Measurements from ENCODE around the gene ZFAND2A.
"Not testable (repeated sequence)": the region's sequence is repeated elsewhere in the genome, so short reads cannot be mapped to it uniquely, and the experiment has no call there.

ZFAND2A gene

DNA sequence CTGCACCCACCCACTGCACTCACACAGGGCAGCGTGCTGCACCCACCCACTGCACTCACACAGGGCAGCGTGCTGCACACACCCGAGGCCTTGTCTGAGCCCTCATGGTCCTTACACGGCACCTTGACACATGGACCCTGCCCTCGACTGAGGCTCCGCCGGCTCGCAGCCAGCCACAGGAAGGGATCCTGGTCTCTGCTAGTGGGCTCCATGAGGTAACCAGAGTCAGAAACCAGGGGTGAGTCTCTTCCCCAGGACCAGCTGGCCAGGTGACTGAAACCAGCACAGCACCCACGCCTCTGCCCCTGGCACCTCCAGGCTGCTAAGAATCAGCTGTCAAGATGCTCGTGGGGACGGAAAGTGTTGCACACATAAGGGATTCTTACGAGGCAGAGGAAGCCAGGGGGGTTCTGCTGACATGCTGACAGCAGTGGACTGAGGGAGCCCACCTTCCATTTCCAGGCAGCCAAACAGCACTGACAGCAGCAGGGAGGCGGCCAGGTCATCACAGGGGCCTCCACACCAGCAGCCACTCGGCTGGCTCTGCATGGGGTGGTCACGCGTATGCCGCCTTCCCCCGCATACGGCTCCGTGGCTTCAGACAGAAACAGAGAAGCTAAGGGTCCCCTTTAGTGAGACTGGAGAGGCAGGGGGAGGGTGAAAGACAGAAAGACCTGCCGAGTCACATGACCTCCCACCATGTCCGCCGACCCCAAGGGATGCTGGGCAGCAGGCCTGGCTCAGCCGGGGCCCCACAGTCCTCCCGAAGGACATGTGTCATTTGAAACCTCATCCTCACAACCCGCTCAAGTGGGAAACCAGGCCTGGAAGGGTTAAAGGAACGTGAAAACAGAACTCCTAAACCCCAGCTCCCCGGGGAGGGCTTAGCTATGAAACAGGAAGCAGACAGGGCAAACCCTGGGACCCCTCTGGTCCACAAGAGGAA, 37.8 kb downstream of the ZFAND2A start:
- no peak for DNase-seq

DNA sequence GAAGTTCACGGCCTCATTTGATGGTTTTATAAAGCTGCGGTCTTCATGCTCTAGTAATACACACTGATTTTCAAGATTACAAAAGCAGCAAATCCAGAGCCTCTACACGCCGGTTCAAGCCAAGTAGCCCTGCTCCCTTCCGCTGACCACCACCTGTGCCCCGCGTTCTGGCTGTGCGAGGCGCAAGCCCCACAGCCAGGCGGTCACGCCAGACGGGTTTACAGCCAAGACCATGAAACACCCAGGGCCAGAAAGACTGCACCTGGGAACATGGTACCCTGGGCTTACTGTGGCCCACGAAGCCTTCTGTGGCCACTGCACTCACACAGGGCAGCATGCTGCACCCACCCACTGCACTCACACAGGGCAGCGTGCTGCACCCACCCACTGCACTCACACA, 38.5 kb downstream of the ZFAND2A start:
- DNase-seq, result no peak

DNA sequence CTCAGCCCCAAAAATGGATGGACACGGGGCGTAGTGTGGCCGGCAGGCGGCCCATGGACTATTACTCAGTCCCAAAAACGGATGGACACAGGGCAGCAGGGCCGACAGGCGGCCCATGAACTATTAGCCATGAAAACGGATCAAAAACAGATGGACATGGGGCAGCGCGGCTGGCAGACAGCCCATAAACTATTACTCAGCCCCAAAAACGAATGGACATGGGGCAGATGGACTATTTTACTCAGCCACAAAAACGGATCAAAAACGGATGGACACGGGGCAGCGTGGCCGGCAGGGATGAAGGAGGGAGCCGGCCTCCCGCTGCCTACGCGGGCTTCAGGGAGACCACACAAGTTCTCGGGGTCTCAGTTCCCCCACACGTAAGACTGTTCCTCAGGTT, 39.2 kb downstream of the ZFAND2A start:
- no peak for DNase-seq

DNA sequence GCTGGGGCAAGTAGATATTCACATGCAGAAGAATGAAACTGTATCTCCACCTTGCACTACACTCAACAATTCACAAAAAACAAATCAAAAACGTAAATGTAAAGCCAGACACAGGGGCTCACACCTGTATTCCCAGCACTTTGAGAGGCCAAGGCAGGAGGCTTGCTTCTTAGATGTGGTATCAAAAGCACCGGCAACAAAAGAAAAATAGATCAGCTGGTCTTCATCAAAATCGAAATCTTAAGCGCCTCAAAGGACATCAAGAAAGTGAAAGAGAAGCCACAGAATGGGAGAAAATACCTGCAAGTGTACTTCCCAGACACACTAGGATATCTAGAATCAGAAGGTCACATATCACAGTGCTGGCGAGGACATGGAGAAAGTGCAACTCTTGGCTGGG, 40.8 kb downstream of the ZFAND2A start:
- no peak for DNase-seq

DNA sequence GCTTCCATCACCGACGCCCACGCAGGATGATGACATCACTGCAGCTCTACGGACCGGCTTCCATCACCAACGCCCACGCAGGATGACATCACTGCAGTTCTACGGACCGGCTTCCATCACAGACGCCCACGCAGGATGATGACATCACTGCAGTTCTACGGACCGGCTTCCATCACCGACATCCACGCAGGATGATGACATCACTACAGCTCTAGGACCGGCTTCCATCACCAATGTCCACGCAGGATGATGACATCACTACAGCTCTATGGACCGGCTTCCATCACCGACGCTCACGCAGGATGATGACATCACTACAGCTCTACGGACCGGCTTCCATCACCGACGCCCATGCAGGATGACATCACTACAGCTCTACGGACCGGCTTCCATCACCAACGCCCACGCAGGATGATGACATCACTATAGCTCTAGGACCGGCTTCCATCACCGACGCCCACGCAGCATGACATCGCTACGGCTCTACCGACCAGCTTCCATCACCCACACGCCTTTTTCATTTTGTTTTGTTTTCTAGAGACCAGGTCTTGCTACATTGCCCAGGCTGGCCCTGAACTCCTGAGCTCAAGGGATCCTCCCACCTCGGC, 42.6 kb downstream of the ZFAND2A start:
- DNase-seq, result no peak

DNA sequence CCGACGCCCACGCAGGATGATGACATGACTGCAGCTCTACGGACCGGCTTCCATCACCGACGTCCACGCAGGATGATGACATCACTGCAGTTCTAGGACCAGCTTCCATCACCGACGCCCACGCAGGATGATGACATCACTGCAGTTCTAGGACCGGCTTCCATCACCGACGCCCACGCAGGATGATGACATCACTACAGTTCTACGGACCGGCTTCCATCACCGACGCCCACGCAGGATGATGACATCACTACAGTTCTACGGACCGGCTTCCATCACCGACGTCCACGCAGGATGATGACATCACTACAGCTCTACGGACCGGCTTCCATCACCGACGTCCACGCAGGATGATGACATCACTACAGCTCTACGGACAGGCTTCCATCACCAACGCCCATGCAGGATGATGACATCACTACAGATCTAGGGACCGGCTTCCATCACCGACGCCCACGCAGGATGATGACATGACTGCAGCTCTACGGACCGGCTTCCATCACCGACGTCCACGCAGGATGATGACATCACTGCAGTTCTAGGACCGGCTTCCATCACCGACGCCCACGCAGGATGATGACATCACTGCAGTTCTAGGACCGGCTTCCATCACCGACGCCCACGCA, 43.5 kb downstream of the ZFAND2A start:
- not testable (repeated sequence) for DNase-seq

DNA sequence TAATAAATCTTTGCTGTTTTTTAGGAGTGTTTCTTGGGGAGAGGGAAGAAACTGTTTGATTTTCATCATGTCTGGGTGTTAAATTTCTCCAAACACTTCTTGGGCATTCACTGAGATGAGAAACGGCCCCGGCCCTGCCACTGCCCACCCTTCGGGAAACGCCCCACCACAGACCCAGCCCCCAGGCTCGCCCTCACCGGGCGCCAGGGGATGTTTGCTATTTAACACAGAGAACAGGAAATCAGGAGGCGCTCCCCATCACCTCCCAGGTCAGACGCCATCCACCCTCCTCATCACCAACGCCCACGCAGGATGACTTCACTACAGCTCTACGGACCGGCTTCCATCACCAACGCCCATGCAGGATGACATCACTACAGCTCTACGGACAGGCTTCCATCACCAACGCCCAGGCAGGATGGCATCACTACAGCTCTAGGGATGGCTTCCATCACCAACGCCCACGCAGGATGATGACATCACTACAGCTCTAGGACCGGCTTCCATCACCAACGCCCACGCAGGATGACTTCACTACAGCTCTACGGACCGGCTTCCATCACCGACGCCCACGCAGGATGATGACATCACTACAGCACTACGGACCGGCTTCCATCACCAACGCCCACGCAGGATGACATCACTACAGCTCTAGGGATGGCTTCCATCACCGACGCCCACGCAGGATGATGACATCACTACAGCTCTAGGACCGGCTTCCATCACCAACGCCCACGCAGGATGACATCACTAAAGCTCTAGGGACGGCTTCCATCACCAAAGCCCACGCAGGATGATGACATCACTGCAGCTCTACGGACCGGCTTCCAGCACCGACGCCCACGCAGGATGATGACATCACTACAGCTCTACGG, 44.6 kb downstream of the ZFAND2A start:
- not testable (repeated sequence) for DNase-seq

DNA sequence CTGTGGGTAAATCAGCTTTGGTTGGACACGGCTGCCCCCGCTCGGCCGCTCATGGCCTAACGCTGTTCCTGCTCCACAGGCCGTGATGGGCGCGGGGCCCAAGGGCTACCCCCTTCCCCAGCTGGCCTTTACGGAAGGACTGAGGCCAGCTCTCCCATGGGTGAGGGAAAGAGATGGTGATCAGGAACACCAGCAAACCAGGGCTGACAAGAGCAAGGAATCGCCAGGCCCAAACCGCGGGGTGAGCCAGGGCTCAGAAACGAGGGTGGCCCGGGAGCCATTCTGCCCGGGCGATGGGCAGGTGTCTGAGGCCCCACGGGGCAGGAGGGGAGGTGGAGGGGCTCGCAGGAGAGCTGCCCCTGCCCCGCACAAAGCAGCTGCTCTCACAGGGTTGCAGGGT, 45.5 kb downstream of the ZFAND2A start:
- no peak for DNase-seq

DNA sequence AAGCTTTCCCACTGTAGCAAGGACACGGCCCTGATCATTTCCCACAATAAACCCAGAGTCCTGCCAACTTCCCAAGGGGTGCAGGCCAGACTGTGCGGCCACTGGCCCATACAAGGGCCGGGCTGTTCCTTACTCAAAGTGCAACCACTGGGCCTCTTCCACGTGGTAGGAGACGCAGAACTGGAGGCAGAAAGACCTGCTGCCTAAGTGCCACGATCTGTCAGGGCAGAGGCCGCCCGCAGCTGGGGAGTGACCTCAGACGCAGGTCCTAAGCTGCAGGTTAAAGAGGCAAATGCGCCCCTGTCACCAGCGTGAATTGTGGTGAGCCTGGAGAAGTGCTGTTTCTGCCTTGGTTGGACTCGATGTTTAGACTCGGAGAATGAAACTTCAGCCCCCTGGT, 45.9 kb downstream of the ZFAND2A start:
- DNase-seq, result no peak

DNA sequence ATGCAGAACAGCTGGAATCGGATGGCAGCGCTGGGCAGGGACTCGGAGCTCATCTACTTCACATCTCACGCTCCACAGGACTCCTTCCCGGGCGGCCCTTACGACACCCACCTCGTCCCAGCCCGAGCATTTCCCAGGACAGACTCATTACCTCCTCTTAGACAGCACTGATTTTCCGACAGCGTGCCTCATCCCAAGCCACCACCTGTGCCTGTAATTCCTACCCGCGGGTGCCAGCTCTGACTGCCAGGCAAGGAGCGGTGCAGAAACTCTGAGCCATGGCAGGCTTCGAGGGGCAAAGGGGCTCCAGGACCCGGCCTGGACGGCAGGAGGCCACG, 46.5 kb downstream of the ZFAND2A start:
- DNase-seq, result no peak

DNA sequence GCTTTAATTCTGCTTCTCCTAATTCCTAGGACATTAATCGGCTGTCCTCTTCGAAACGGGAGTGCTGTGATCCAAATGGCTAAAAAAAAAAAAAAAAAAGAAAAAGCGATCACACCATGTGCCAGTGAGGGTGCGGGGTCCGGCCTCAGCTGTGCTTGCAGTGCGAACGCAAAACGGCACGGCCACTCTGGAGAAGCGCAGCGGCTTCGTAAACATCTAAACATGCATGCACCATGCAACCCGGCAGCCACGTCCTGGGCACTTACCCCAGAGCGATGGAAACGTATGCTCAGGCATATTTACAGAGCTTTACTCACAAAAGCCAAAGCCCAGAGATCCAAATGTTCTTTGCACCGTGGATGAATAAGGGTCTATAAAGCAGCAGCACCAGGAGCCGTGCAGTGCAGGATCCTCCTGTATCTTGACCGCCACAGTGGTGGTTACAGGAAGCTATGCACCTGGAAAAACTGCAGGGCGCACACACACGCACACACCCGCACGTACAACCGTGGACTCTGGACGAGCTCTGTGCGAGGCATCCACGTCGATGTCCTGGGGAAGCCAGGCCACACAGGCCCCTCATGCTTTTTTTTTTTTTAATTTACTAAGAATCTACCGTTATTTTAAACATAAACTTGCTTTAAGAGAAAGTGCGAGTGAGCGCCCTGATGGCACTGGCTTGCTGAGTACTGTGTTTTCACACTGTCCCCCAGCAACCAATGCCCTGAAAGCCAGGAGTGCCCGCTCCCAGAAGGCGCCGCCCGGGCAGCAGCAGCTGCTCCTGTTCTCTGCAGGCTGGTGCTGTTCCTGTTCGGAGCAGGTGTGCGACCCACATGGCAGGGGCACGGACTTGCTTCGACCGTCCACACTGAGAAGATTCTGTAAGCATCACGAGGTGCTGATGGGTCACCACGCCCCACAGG, 47.1 kb downstream of the ZFAND2A start:
- DNase-seq, result no peak

DNA sequence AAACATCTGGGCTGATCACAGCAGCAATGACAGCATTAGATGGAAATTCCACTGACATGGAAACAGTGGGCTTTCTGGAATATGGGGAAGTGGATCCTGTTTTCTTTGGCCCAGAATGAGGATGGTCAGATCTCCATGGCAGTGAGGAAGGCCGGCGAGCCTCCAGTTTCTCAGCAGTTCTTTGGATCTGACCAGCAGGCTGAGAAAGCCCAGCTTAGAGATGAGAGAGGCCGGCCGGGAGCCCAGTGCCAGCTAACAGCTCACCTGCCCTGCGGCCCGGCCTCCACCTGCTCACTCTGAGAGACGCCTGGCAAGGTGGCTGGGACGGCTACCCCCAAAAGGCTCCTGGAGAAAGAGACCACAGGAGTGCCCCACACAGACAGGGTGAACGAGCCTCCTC, 47.9 kb downstream of the ZFAND2A start:
- DNase-seq, result no peak

DNA sequence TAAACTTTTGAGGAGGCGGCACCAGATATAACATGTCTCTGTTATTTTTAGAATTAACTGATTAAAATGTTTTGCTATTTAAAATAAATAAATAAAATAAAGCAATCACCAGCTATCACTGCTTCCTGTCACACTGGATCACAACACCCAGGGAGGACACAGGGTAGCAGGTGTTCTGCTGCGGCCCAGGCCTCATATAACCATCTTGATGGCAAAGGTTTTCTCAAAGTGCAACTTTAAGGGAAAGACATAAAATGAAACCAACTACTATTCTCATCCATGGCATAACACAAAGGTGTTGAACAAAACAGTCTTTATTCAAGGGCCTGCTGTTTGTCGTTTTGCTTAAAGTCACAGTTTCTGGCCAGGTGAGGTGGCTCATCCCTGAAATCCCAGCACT, 48.8 kb downstream of the ZFAND2A start:
- DNase-seq, result no peak

DNA sequence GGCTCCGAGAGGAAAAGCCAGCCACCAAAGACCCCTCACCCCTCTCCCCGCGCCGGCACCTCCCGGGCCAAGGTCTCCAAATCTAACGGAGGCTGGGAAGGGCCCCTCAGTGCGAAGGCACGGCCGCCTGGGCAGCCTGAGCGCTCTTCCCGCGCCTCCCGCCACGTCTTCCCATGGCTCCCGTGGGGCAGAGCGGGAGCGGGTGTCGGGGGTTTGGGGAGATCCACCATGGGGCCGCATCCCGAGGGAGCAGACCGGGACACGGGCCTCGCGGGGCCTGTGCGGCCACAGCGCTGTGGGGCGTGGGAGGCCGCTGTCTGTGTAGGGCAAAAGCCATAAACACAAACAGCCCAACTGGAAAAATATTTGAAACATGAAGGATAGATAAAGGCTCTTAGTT, 49.6 kb downstream of the ZFAND2A start:
- DNase-seq, result no peak

DNA sequence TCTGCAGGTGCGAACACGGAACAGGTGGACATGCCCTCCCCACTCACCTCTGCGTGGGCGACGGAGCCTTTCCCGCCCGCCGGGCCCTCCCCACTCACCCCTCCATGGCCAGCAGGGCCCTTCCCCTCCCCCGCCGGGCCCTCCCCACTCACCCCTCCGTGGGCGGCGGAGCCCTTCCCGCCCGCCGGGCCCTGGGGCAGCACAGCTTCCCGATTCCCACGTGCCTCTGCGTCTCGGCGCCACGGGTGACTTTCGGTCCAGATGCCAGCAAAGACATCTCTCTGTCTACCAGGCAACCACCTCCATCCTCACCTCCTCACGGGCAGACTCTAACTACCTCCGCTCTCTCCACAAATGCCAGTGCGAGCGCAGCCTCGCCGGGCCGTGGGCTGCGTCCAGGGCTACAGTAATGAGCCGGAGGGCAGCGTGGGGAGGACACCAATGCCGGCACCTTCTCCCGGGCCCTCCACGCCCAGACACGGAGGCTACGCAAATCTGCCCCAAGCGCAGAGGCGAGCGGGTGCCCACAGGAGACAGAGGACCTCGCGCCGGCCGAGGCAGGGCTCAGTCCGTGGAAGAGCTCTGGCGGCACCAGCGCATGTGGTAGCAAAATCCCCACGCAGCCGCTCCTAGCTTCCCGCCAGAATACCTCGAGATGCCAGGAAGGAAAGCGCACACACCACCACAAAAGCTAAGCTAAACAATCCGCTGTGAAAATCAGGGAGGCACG, 50.2 kb downstream of the ZFAND2A start:
- no peak for DNase-seq

DNA sequence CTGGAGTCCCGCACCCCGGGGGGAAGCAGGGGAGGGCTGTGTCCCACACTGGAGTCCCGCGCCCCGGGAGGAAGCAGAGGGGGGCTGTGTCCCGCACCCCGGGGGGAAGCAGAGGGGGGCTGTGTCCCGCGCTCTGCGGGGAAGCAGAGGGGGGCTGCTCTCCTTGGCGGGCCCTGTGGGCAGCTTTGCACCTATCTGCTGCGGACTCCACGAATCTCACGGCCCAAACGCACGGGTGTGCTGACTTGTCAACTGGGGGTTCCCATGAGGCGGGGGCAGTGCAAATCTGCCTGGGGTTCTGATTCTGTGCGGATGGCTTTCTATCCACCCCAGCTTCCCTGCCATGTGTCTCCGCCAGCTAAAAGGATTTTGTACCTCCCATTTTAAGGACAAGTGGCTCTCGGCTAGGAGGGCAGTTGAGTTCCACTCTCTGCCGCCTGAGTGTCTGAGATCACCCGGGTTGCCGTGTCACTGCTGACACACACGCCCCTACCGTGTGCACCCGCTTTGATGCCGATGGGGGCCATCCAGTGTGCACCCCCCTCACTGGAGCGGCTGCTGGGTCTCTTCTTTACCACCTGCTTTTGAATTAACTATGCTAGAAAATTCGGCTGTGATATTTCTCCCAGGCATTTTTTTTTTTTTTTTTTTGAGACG, 51.6 kb downstream of the ZFAND2A start:
- no peak for DNase-seq

DNA sequence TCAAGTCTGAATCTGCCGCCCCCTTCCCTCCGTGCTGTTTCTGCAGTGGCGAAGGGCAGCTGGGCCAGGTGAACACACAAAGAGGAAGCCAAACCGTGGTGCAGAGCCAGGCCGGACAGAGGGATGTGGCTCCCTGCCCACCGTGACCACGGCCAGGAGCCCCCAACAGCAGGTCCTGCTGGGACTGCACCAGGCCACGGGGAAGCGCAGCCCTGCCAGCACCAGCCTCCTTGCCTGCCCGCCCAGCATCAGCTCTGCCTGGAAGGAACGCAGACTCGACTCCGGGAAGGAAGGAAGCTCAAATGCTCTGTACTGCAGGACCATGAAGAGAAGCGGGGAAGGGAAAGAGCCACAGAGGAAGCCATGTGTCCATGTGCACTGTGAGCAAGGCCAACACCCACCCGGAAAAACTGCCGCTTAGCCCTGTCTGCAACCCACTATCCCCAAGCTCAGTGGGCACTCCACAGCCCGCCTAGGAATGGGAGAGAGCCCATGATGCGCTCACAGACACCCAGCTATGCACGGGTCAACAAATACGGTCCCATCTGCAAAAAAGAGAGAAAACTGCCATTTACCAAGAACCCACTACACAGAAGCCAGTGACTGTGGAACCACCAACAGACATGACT, 53.1 kb downstream of the ZFAND2A start:
- DNase-seq, result no peak

DNA sequence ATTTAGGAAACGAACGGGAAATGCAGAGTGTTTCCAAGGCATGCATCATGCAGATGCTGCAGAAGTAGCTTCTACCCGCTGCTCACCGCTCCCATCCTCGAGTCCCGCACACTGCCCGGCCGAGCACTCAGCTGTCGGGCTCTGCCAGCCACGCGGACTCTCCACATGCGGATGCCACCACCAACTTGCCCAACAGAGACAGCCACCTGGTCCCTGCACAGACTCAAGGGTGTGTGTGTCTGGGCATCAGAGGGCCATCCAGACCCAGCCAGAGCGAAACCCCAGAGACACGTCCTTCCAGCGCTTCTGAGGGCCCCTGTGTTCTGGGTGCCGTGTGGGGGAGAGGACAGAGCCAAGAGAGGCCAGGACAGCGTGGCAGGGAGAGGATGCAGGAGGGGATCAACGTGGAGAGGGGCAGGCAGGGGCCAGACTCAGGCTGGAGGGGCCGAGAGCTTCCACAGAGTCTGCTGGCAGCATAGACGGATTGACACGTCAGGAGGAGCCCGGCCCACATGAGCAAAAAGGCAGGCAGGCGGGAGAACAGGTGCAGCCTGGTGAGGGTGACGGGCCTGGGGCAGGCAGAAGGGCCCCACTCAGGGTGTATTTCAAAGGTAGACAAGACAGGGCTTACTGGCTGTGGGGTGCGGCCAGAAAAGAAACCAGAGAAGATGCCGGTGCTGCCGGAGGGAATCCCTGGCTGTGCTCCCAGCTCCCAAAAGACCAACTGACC, 53.8 kb downstream of the ZFAND2A start:
- DNase-seq, result no peak

DNA sequence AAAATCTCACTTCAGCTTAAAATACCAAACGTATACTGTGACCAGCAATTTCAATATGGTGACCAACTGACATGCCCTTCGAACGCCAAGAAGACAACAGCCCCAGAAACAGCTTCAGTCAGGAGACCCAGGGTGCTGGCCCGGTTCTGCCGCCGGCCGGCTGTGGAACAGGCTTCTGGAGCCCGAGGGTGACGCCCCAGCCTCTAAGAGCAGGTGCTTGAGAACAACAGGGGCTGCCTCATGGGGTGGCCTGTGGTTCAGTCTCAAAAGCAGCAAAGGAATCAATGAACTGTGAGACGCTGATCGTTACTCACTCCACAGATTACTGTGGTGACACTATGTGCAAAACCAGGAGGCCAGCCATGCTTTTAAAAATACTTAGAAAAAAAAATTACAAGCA, 54.8 kb downstream of the ZFAND2A start:
- DNase-seq, result no peak

Data from DMS53 (cell line).